ENCODE results near the gene GLI3.

GLI3 gene

DNA sequence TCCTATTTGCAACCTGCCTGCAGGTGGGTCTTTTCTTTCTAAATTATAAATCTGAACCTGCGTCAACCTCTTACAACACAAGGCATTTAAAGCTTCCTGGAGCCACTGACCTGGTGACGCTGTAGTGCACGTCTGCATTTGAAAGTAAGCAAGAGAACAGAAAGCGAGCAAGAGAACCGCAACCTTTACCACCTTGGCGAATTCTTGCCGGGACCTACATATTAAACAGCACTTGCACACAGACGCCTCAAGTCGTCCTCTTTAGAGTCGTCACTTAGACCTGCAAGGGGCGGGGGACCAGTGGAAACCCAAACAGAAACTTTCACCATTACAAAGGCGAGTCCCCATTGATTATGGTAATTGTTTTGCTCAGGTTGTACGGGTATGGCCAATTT lies 9.5 kb downstream of the GLI3 start:
- TF ChIP-seq, protein P1, sequence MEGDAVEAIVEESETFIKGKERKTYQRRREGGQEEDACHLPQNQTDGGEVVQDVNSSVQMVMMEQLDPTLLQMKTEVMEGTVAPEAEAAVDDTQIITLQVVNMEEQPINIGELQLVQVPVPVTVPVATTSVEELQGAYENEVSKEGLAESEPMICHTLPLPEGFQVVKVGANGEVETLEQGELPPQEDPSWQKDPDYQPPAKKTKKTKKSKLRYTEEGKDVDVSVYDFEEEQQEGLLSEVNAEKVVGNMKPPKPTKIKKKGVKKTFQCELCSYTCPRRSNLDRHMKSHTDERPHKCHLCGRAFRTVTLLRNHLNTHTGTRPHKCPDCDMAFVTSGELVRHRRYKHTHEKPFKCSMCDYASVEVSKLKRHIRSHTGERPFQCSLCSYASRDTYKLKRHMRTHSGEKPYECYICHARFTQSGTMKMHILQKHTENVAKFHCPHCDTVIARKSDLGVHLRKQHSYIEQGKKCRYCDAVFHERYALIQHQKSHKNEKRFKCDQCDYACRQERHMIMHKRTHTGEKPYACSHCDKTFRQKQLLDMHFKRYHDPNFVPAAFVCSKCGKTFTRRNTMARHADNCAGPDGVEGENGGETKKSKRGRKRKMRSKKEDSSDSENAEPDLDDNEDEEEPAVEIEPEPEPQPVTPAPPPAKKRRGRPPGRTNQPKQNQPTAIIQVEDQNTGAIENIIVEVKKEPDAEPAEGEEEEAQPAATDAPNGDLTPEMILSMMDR (conservative IDR thresholded peaks at IDR 0.05), result no peak
- H3K27ac ChIP-seq, result peak overlapping the region; percentile 65; the same call in 1 of the 2 replicates

DNA sequence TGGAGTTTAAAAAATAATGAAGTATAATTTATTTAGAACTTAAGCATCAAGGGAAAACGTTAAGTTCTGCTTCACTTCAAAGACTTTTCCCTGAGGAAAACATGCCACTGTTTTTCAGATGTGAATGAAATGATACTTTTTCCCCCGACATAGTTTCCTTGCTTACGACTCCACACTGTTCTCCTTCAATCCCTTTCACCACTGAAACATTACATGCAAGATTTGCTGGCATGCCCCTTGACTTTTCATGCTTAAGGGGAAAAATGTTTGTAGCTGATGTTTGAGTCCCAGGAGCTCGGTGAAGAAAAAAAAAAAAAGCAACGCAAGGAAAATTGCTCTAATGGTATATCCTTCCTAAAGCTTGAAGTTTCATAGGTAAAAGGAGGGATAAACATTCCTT lies 10.0 kb downstream of the GLI3 start:
- H3K27ac ChIP-seq, result peak overlapping the region; percentile 65
- TF ChIP-seq, protein P1 (conservative IDR thresholded peaks at IDR 0.05), result no peak

DNA sequence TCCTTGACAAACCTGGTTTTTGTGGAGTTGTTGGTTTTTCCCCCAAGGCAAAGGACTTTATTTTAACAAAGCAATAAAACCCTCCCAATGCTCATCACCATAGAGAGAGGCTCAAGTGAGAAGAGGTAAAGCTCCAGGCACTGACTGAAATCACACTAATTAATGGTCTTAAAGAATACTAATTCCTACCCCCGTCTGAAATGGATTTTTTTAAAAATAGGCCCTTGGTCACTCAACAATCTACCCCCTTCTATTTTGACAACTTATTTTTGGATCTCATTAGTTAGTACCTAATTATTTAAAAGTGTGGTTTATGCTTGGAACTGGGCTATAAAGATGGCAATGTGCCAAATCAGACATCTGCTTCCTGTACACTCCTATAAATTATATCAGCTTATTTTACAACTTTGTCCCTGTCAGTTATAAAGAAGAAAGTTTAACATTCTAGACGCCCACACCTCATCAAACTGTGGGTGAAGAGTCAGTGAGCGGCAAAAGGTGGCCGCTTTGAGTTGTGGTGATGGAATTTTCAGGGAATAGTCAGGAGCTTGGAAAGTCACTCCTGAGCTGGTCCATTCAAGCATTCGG lies 10.6 kb downstream of the GLI3 start:
- peak overlapping the region; percentile 65 for H3K27ac ChIP-seq
- TF ChIP-seq, protein P1 (conservative IDR thresholded peaks at IDR 0.05), result no peak

DNA sequence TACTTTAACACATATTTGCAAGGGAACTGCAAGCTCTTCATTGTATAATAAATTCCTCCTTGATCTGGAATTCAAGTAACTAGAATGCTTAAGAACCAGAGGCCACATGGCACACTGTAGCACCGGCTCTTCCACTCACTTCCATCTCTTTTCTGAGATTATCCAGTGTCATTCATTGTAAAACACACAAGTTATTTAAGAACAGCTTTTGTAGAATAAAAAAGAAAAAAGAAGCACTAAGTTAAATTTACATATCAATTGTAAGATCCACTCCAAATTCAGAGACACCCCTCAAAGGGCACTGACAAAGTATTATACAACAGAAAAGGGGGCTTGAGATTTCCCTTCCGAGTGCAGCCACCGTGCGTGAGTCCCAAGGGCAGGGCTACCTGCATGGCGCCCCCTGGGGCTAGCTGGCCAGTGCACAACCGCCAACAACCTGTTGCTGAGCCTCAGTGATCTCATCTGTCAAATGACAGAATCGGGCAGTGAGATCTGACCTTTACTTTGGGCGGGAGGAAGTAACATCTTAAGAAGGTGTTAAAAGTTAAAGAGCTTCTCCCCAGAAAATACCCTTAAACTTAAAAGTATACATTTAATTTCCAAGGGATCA lies 12.5 kb downstream of the GLI3 start:
- TF ChIP-seq, protein P1 (conservative IDR thresholded peaks at IDR 0.05), result no peak
- H3K27ac ChIP-seq, result no peak overlapping the region

DNA sequence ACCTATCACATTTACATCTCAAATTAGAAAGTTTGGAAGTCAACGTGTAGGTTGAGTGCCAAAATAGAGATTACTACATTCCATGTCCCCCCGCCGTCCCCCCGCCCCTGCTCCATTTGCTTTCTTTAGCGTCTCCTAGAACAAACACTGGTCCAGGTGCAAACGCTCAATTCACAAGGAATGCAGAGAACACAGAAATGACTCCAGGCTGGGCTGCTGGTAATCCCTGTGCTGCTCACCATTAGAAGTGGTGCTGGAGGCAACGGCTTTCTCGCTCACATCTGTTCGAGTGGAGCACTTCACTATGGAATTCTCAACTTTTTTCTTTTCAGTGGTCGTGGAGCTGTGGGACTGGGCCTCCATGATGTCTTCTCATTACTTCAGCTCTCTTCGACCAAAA lies 14.1 kb downstream of the GLI3 start:
- TF ChIP-seq, protein P1 (conservative IDR thresholded peaks at IDR 0.05), result no peak
- H3K27ac ChIP-seq, result no peak overlapping the region

DNA sequence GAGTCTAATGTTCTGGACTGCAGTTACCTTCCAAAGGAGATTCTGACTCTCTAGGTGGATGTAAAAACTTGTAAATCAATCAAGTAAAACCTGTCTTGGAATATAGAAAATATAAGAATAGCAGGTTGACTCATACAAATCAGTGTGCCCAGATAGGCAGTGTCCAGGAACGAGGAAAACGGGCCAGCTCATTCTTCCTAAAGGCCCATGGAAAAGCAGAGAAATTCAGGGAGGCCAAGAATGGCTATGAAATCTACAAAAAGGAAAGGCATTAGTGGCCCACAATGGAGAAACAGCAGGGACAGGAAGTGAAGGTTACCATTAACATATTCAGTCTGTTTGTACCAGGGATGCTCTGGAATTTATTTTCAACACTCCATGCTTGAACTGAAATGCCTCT lies 14.9 kb downstream of the GLI3 start:
- TF ChIP-seq, protein P1 (conservative IDR thresholded peaks at IDR 0.05), result no peak
- H3K27ac ChIP-seq, result peak overlapping the region; percentile 1; the same call in 1 of the 2 replicates

DNA sequence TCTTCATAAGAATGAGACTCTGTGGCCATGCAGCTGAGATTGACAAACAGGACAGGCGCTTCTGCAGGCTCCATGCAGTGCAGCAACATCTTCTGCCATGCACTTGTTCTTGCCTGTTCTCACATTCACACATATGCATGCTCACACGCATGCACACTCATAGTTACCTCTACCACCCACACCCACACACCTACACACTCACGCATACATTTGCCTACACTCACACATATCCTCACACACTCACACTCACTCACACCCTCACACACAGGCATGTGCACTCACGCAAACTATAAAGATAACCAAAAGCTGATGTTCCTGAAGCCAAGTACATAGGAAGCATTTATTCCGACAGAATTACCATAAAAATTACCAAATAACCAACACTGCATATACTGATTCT lies 15.7 kb downstream of the GLI3 start:
- TF ChIP-seq, protein P1 (conservative IDR thresholded peaks at IDR 0.05), result no peak
- peak overlapping the region; percentile 19 for H3K27ac ChIP-seq

All from VCaP (cell line).